HepG2 (cell line): ENCODE data around the gene GGCT. TPM values are rescaled to one million over a fixed set of nuclear protein-coding genes. Genes with fewer than 3 reads are reported as not detected.

Experiments
- CENPT ChIP-seq: sonication (generic); formaldehyde crosslinking; IDR thresholded peaks from 2 replicates; pipeline ENCODE4 v1.8.0; 2022; ENCODE audit warnings: low read depth, mild to moderate bottlenecking, moderate library complexity, missing genetic modification reagents
- ZNF180 ChIP-seq: sonication (generic); formaldehyde crosslinking; IDR thresholded peaks from 2 replicates; pipeline ENCODE4 v1.4.0; 2020; ENCODE audit warnings: low read depth, missing genetic modification reagents, borderline replicate concordance
- polyA plus RNA-seq, 8 experiments: library from polyadenylated mRNA; depleted of rRNA in 3 of 8; stranded (reverse) in 7 of 8; unstranded in 1 of 8; fragments of >200 nt; fragmentation: Illumina TruSeq in 4 of 8; extraction: Trizol in 4 of 8; gene quantifications; 2 replicates each; pipeline versions ENCODE4 v1.2.1 to v1.2.3, GENCODE V29; 2011 to 2016; ENCODE audit warnings: low read depth in 4 of 8, missing spikeins in 1 of 8, mixed read lengths in 1 of 8; ENCODE audit not compliant: insufficient read depth in 1 of 8
- total RNA-seq, 5 experiments: library from RNA; depleted of rRNA; stranded (reverse); fragments of >200 nt; fragmentation: Illumina TruSeq; extraction: Trizol; gene quantifications; 2 replicates each; pipeline ENCODE4 v1.2.3, GENCODE V29; 2016; ENCODE audit warnings: low read depth in 1 of 5
- TF ChIP-seq, protein P1 (sequence below): sonication (generic); formaldehyde crosslinking; IDR thresholded peaks from 2 replicates; pipeline ENCODE4 v1.5.1; 2020; ENCODE audit warnings: mild to moderate bottlenecking, missing genetic modification reagents
- TF ChIP-seq, protein P2 (sequence below): sonication (generic); formaldehyde crosslinking; IDR thresholded peaks from 2 replicates; pipeline ENCODE4 v1.8.0; 2022; ENCODE audit warnings: missing genetic modification reagents, low read depth, mild to moderate bottlenecking, borderline replicate concordance
- TF ChIP-seq, protein P3 (sequence below): conservative IDR thresholded peaks from 2 replicates; pipeline ENCODE4 v1.6.1; 2018; ENCODE audit warnings: missing genetic modification reagents
- TF ChIP-seq, protein P4 (sequence below): sonication (generic); formaldehyde crosslinking; IDR thresholded peaks from 2 replicates; pipeline ENCODE4 v1.9.0; 2021; ENCODE audit warnings: missing genetic modification reagents, borderline replicate concordance

Gene GGCT
- total and polyA plus RNA-seq, 2 of the 13 experiments (the other 11 are each of a cell fraction or from before 2014, with no cell fraction given) = 19.5 to 78.3 TPM

DNA sequence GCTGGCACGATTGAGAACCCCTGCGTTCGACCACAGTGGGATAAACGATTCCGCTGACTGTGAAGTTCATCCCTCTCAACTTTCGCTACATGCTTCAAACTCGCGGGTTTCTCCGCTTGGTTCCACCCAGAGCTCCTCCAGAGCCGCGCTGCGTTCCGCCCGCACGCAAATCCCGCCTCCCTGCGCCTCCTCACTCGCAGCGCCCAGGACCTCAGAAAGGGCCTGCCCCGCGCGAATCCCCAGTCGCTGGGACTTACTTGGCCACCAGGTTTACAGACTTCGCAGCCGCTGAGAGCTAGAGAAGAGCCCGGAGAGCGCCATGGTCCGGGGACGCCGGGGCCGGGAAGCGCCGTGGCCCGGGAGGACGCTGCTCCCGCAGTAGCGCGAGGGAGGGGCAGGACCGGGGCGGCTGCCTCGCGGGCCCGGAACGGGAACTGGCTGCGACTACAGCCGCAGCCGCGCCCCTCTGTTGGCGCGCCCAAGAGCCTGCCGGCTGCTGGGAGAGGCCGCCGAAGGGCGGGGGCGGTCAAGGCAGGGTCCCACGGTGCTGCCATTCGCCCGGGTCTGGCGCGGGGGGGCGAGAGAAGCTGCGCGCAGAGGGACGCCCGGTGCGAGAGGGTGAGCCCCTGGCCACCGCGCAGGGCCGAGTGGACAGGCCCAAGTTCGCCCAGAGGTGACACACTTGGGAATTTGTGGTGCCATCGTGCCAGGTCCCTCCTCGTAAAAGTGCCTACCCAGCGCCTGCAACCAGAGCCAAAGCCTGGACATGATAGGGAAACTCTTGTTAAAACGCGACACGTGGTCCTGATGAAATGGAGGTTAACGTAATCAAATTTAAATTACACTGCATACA is 26.1 kb downstream of the GGCT start, which contains the start of gene NOD1 (continued):
- no peak for TF ChIP-seq ZNF180 (CRISPR knock-in tag)
- TF ChIP-seq, protein P1, sequence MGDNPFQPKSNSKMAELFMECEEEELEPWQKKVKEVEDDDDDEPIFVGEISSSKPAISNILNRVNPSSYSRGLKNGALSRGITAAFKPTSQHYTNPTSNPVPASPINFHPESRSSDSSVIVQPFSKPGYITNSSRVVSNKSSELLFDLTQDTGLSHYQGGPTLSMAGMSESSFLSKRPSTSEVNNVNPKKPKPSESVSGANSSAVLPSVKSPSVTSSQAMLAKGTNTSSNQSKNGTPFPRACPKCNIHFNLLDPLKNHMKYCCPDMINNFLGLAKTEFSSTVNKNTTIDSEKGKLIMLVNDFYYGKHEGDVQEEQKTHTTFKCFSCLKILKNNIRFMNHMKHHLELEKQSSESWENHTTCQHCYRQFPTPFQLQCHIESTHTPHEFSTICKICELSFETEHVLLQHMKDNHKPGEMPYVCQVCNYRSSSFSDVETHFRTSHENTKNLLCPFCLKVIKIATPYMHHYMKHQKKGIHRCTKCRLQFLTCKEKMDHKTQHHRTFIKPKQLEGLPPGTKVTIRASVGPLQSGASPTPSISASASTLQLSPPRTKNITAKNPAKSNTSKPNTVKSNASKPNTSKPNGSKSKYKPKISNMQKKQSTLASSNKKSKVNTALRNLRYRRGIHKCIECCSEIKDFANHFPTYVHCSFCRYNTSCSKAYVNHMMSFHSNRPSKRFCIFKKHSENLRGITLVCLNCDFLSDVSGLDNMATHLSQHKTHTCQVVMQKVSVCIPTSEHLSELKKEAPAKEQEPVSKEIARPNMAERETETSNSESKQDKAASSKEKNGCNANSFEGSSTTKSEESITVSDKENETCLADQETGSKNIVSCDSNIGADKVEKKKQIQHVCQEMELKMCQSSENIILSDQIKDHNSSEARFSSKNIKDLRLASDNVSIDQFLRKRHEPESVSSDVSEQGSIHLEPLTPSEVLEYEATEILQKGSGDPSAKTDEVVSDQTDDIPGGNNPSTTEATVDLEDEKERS = no peak
- TF ChIP-seq, protein P2, sequence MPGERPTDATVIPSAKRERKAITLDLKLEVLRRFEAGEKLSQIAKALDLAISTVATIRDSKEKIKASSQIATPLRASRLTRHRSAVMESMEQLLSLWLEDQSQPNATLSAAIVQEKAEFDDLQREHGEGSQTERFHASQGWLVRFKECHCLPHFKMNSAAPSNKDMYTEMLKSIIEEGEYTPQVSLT (CRISPR knock-in tag) = no peak
- TF ChIP-seq, protein P3, sequence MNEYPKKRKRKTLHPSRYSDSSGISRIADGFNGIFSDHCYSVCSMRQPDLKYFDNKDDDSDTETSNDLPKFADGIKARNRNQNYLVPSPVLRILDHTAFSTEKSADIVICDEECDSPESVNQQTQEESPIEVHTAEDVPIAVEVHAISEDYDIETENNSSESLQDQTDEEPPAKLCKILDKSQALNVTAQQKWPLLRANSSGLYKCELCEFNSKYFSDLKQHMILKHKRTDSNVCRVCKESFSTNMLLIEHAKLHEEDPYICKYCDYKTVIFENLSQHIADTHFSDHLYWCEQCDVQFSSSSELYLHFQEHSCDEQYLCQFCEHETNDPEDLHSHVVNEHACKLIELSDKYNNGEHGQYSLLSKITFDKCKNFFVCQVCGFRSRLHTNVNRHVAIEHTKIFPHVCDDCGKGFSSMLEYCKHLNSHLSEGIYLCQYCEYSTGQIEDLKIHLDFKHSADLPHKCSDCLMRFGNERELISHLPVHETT (CRISPR knock-in tag) = 0 out of 2 replicates have a peak, but pooled peaks have one; percentile 63
- TF ChIP-seq CENPT (CRISPR knock-in tag) = 0 out of 2 replicates have a peak, but pooled peaks have one; percentile 50
- TF ChIP-seq, protein P4, sequence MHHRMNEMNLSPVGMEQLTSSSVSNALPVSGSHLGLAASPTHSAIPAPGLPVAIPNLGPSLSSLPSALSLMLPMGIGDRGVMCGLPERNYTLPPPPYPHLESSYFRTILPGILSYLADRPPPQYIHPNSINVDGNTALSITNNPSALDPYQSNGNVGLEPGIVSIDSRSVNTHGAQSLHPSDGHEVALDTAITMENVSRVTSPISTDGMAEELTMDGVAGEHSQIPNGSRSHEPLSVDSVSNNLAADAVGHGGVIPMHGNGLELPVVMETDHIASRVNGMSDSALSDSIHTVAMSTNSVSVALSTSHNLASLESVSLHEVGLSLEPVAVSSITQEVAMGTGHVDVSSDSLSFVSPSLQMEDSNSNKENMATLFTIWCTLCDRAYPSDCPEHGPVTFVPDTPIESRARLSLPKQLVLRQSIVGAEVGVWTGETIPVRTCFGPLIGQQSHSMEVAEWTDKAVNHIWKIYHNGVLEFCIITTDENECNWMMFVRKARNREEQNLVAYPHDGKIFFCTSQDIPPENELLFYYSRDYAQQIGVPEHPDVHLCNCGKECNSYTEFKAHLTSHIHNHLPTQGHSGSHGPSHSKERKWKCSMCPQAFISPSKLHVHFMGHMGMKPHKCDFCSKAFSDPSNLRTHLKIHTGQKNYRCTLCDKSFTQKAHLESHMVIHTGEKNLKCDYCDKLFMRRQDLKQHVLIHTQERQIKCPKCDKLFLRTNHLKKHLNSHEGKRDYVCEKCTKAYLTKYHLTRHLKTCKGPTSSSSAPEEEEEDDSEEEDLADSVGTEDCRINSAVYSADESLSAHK = no peak
